Measurements from ENCODE around the gene C1QTNF4.

The C1QTNF4 gene

GRCh38 chr11:47578524-47579494 is 15.4 kb downstream of the C1QTNF4 start, which contains the start of the genes KBTBD4 and NDUFS3:
Gene KBTBD4, minus strand, starts transcription at chr11:47578970. Its CDS starts 19 bp downstream, at chr11:47578951.
Gene NDUFS3, plus strand, starts transcription at chr11:47579074. Its CDS starts 18 bp downstream, at chr11:47579092.
- Histone ChIP-seq H3K9ac (peak within 1 kb of the TSS; percentile 91 to 98 (median 94)), H3K4me1 (peaks cover 32 to 36% (median 34%) of the 10 kb centered on the region in 10 experiments), H3K9me3 (replicated peaks in 1 of 11) (no peaks in the 10 kb centered on the region), H3K4me3 (peak within 1 kb of the TSS; percentile 86 to 100 (median 95)), H4K20me1 (peaks cover 0 to 57% (median 11%) of the 10 kb centered on the region in 11 experiments; a peak in 13 of 22 replicates), H3K36me3 (peaks cover 64 to 79% (median 76%) of the 10 kb centered on the region in 11 experiments), H3K4me2 (peak within 1 kb of the TSS; percentile 90 to 99 (median 96)), H3K27me3 (no peaks in the 10 kb centered on the region), H3K27ac (peak within 1 kb of the TSS; percentile 85 to 95 (median 90))
- no peak for TF ChIP-seq Cebpa-rat (IDR thresholded peaks at IDR 0.05)

GRCh38 chr11:47577460-47578041 is 16.7 kb downstream of the C1QTNF4 start:
- Histone ChIP-seq H3K27ac (peak overlapping the region in 2 of 11 experiments; percentile 88 to 94; a peak in 3 of 22 replicates), H3K36me3 (peaks cover 64 to 79% (median 76%) of the 10 kb centered on the region in 11 experiments), H3K9ac (peak overlapping the region; percentile 91 to 98 (median 94); a peak in 20 of 22 replicates), H3K4me1 (peaks cover 32 to 36% (median 34%) of the 10 kb centered on the region in 10 experiments), H3K9me3 (replicated peaks in 1 of 11) (no peaks in the 10 kb centered on the region), H3K4me2 (peak overlapping the region; percentile 75 to 99 (median 94)), H3K4me3 (peak overlapping the region; percentile 86 to 100 (median 95)), H3K27me3 (no peaks in the 10 kb centered on the region), H4K20me1 (peaks cover 11 to 57% (median 17%) of the 10 kb centered on the region in 11 experiments; a peak in 17 of 22 replicates)
- no peak for TF ChIP-seq Cebpa-rat (IDR thresholded peaks at IDR 0.05)

DNA sequence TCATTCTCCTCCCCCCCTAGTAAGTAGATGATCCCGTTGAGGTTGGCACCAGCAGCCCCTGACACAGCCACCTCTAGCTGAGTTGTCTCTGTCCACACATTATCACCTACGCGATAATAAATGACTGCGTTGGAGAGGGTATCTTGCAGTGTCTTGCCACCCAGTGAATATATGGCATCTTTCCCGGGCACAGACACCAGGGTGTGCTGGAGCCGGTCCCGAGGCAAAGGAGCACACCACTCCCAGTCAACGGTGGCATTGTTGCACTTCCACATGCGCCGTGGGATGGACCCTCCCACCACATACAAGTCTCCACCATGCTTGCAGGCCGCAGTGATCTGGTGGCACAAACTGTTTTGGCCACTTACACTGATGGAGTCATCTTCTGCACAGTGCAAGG is 20.9 kb downstream of the C1QTNF4 start:
- no peak overlapping the region for H3K27ac ChIP-seq
- H3K4me3 ChIP-seq = no peak overlapping the region
- H3K4me1 ChIP-seq = peaks cover 19 to 33% (median 22%) of the 10 kb centered on the region in 10 experiments
- H3K9me3 ChIP-seq (replicated peaks in 1 of 11) = no peaks in the 10 kb centered on the region
- no peak overlapping the region for H3K4me2 ChIP-seq
- H3K9ac ChIP-seq = no peak overlapping the region
- H3K27me3 ChIP-seq = no peaks in the 10 kb centered on the region
- peaks cover 21 to 65% (median 46%) of the 10 kb centered on the region in 11 experiments; a peak in 19 of 22 replicates for H4K20me1 ChIP-seq
- peaks cover 75 to 97% (median 93%) of the 10 kb centered on the region in 11 experiments for H3K36me3 ChIP-seq
- no peak for TF ChIP-seq Cebpa-rat (IDR thresholded peaks at IDR 0.05)

GRCh38 chr11:47572715-47573255 is 21.4 kb downstream of the C1QTNF4 start:
- no peak overlapping the region for H3K27ac ChIP-seq
- H3K9me3 ChIP-seq (replicated peaks in 1 of 11) = no peaks in the 10 kb centered on the region
- no peak for TF ChIP-seq Cebpa-rat (IDR thresholded peaks at IDR 0.05)
- no peak overlapping the region for H3K4me3 ChIP-seq
- peak overlapping the region in 4 of 11 experiments; percentile 21 to 33 (median 23); a peak in 4 of 22 replicates for H3K9ac ChIP-seq
- peaks cover 21 to 61% (median 45%) of the 10 kb centered on the region in 11 experiments; a peak in 19 of 22 replicates for H4K20me1 ChIP-seq
- peaks cover 14 to 28% (median 16%) of the 10 kb centered on the region in 10 experiments for H3K4me1 ChIP-seq
- H3K27me3 ChIP-seq = no peaks in the 10 kb centered on the region
- peaks cover 78 to 100% (median 96%) of the 10 kb centered on the region in 11 experiments for H3K36me3 ChIP-seq
- H3K4me2 ChIP-seq = no peak overlapping the region

- no peak overlapping the region for H3K27ac ChIP-seq
- peaks cover 21 to 56% (median 44%) of the 10 kb centered on the region in 11 experiments; a peak in 19 of 22 replicates for H4K20me1 ChIP-seq
- no peak overlapping the region for H3K4me3 ChIP-seq
- H3K9ac ChIP-seq = peak overlapping the region in 2 of 11 experiments; percentile 16 to 21; a peak in 2 of 22 replicates
- no peaks in the 10 kb centered on the region for H3K9me3 ChIP-seq (replicated peaks in 1 of 11)
- peaks cover 78 to 96% (median 88%) of the 10 kb centered on the region in 11 experiments for H3K36me3 ChIP-seq
- no peaks in the 10 kb centered on the region for H3K27me3 ChIP-seq
- H3K4me2 ChIP-seq = no peak overlapping the region
- peaks cover 8 to 26% (median 12%) of the 10 kb centered on the region in 10 experiments for H3K4me1 ChIP-seq
- TF ChIP-seq Cebpa-rat (IDR thresholded peaks at IDR 0.05) = no peak
Observed at GRCh38 chr11:47571895-47572294, 22.3 kb downstream of the C1QTNF4 start.

- Histone ChIP-seq H3K4me2 (no peak overlapping the region), H3K27ac (no peak overlapping the region), H3K9ac (no peak overlapping the region), H3K36me3 (peaks cover 74 to 91% (median 83%) of the 10 kb centered on the region in 11 experiments), H4K20me1 (peaks cover 21 to 56% (median 44%) of the 10 kb centered on the region in 11 experiments; a peak in 19 of 22 replicates), H3K4me3 (no peak overlapping the region), H3K4me1 (peaks cover 8 to 26% (median 11%) of the 10 kb centered on the region in 10 experiments; a peak in 19 of 20 replicates), H3K27me3 (no peaks in the 10 kb centered on the region), H3K9me3 (replicated peaks in 1 of 11) (no peaks in the 10 kb centered on the region)
- TF ChIP-seq Cebpa-rat (IDR thresholded peaks at IDR 0.05) = no peak
Observed at GRCh38 chr11:47571357-47571729, 22.9 kb downstream of the C1QTNF4 start.

- TF ChIP-seq Cebpa-rat (IDR thresholded peaks at IDR 0.05) = no peak
- Histone ChIP-seq H3K4me2 (0 out of 22 replicates have a peak overlapping the region, but pooled peaks of 1 of the 11 experiments have one; percentile 12), H3K36me3 (peaks cover 70 to 85% (median 77%) of the 10 kb centered on the region in 11 experiments), H4K20me1 (peaks cover 21 to 56% (median 44%) of the 10 kb centered on the region in 11 experiments; a peak in 19 of 22 replicates), H3K4me1 (peaks cover 10 to 27% (median 14%) of the 10 kb centered on the region in 10 experiments; a peak in 19 of 20 replicates), H3K27ac (no peak overlapping the region), H3K9me3 (replicated peaks in 1 of 11) (no peaks in the 10 kb centered on the region), H3K4me3 (no peak overlapping the region), H3K9ac (no peak overlapping the region), H3K27me3 (no peaks in the 10 kb centered on the region)
Observed at GRCh38 chr11:47570651-47571356, 23.4 kb downstream of the C1QTNF4 start.

DNA sequence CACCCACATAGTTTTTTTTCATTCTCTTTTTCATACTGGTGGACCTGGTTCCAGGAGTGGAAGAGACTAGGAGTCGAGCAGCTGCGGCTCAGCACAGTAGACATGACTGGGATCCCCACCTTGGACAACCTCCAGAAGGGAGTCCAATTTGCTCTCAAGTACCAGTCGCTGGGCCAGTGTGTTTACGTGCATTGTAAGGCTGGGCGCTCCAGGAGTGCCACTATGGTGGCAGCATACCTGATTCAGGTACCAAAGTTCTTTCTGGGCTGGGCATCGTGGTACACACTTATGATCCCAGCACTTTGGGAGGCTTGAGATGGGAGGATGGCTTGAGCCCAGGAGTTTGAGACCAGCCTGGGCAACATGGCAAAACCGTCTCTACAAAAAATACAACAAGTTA is 24.6 kb downstream of the C1QTNF4 start:
- H4K20me1 ChIP-seq = peaks cover 21 to 53% (median 44%) of the 10 kb centered on the region in 11 experiments; a peak in 19 of 22 replicates
- H3K4me1 ChIP-seq = peaks cover 17 to 31% (median 20%) of the 10 kb centered on the region in 10 experiments
- H3K4me3 ChIP-seq = no peak overlapping the region
- H3K27ac ChIP-seq = no peak overlapping the region
- no peak for TF ChIP-seq Cebpa-rat (IDR thresholded peaks at IDR 0.05)
- H3K27me3 ChIP-seq = no peaks in the 10 kb centered on the region
- peaks cover 59 to 74% (median 67%) of the 10 kb centered on the region in 11 experiments for H3K36me3 ChIP-seq
- no peak overlapping the region for H3K4me2 ChIP-seq
- no peak overlapping the region for H3K9ac ChIP-seq
- no peaks in the 10 kb centered on the region for H3K9me3 ChIP-seq (replicated peaks in 1 of 11)
